Kidney (tissue), 14 donors: Measurements from ENCODE around the gene KIF25. TPM values are rescaled to one million over a fixed set of nuclear protein-coding genes. Genes with fewer than 3 reads are reported as not detected.

Experiments used
- DNase-seq, 5 donors: peaks; one replicate each; pipeline ENCODE4 v3.0.0-alpha.2; 2013 to 2020
- FAIRE-seq: peaks from 2 replicates; lab custom pipeline; 2012; peaks lifted over from hg19 to GRCh38; lab: Jason Lieb, UNC
- H3K27ac ChIP-seq, 2 donors: one replicate each; pipeline ENCODE4 v1.7.0; 2013; ENCODE audit warnings: low read depth in 2 of 2, low read length in 2 of 2, inconsistent platforms in 1 of 2
- H3K27me3 ChIP-seq: one replicate; pipeline ENCODE4 v1.7.1; 2013; ENCODE audit warnings: low read length, inconsistent platforms; ENCODE audit not compliant: control insufficient read depth, insufficient read depth
- H3K36me3 ChIP-seq, 3 donors: one replicate each; pipeline versions ENCODE4 v1.7.0 to v1.7.1; 2013; ENCODE audit warnings: low read length in 3 of 3, control low read depth in 1 of 3, inconsistent platforms in 1 of 3; ENCODE audit not compliant: insufficient read depth in 3 of 3, control insufficient read depth in 2 of 3
- H3K4me1 ChIP-seq, 3 donors: one replicate each; pipeline versions ENCODE4 v1.7.0 to v1.7.1; 2013; ENCODE audit warnings: low read length in 3 of 3, inconsistent platforms in 1 of 3, low read depth in 1 of 3; ENCODE audit not compliant: control insufficient read depth in 2 of 3, insufficient read depth in 2 of 3
- H3K4me3 ChIP-seq, 3 donors: one replicate each; pipeline versions ENCODE4 v1.7.0 to v1.8.1; 2013; ENCODE audit warnings: low read length in 3 of 3, control low read depth in 1 of 3, inconsistent platforms in 1 of 3
- H3K9ac ChIP-seq, 3 donors: one replicate each; pipeline versions ENCODE4 v1.7.0 to v1.7.1; 2013; ENCODE audit warnings: low read length in 3 of 3, control low read depth in 1 of 3, inconsistent platforms in 1 of 3
- H3K9me3 ChIP-seq, 3 donors: one replicate each; pipeline versions ENCODE4 v1.7.0 to v1.7.1; 2013; ENCODE audit warnings: low read length in 3 of 3, control low read depth in 1 of 3, inconsistent platforms in 1 of 3; ENCODE audit not compliant: control insufficient read depth in 2 of 3, insufficient read depth in 1 of 3
- intact Hi-C: fragments of 100-400 bp; cut with DNase I; formaldehyde crosslinking; loops from one replicate; pipeline ENCODE4 v1.11.1; 2022
- polyA plus RNA-seq: library from polyadenylated mRNA; stranded (reverse); fragments of 350-450 nt; fragmentation: Illumina TruSeq; extraction: RNeasy Lipid Tissue Mini Kit (QIAGEN cat#74804); gene quantifications from one replicate; pipeline ENCODE4 v1.2.3, GENCODE V29; 2014; ENCODE audit warnings: low read depth, low replicate concordance; ENCODE audit not compliant: insufficient read depth
- total RNA-seq: library from RNA; stranded (reverse); fragmentation: NEBNext Ultra II Directional; extraction: Animal tissue kit (Norgen Biotek cat#: 25700); gene quantifications from one replicate; pipeline ENCODE4 v1.2.1, GENCODE V29; 2021
- TF ChIP-seq, protein P1 (sequence below): IDR thresholded peaks from 3 replicates; pipeline ENCODE4 v1.5.1; 2012; ENCODE audit warnings: mild to moderate bottlenecking, moderate library complexity, borderline replicate concordance; ENCODE audit not compliant: insufficient read depth; ENCODE audit errors: extremely low read depth
- donor health status: control.
- donor health status: control.
- donor health status: control.
- donor health status: control.
- donor health status: control.
- donor health status: DM: yes; HTN: yes; CAD: no.
- donor health status: Normal renal cell carcinoma (clear cell type).

KIF25 gene
- total and polyA plus RNA-seq, 2 donors from 2014 or later: not detected

DNA sequence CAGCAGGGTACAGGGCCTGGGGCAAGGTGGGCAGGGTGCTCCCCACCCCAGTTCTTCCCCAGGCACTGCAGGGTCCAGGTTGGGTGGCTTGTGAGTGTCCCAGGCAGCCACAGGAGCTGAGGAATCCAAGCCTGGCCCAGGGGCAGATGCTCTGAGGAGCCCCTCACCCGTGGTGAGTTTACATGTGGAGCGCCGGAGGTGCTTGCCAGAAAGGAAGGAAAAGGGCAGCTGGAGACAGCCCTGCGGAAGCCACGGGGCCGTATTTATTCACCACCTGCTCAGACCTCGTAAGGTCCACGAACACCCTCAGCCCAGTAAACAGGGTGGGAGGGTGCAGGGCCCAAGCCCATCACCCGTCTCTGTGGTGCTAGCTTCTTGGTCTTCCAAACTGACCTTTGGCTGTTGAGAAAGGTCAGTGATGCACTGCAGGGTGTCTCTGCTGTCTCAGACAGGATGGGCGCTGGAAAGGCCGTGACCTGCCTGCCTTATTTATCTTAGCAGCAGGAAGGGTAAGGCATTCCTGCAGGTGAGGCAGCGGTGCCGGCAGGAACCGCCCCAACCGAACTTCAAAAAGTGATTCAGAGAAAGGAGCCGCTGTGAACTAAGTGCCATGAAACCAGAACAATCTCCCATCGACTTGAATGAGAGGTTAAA is 85.5 kb downstream of the KIF25 start:
- TF ChIP-seq, protein P1, sequence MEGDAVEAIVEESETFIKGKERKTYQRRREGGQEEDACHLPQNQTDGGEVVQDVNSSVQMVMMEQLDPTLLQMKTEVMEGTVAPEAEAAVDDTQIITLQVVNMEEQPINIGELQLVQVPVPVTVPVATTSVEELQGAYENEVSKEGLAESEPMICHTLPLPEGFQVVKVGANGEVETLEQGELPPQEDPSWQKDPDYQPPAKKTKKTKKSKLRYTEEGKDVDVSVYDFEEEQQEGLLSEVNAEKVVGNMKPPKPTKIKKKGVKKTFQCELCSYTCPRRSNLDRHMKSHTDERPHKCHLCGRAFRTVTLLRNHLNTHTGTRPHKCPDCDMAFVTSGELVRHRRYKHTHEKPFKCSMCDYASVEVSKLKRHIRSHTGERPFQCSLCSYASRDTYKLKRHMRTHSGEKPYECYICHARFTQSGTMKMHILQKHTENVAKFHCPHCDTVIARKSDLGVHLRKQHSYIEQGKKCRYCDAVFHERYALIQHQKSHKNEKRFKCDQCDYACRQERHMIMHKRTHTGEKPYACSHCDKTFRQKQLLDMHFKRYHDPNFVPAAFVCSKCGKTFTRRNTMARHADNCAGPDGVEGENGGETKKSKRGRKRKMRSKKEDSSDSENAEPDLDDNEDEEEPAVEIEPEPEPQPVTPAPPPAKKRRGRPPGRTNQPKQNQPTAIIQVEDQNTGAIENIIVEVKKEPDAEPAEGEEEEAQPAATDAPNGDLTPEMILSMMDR: no peak

DNA sequence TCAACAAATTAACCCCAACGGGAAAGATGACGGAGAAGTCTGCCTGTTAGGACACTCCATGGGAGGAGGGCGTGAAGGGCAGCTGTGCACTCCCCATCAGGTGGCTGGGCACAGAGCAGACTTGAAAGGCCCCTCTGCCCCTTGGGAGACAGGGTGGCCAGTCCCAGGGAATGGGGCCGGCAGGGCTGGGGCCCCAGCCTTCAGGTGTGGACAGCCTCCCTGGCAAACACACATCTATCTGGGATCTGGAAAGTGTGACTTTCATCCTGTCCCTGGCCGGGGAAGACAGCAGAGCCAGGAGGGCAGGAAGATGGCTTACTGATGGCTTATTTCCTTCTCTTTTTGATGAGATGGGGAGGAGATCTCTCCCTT is 86.0 kb downstream of the KIF25 start:
- Histone ChIP-seq H3K4me3 (no peak overlapping the region), H3K9me3 (no peaks in the 10 kb centered on the region), H3K36me3 (no peaks in the 10 kb centered on the region), H3K27me3 (no peaks in the 10 kb centered on the region), H3K27ac (no peak overlapping the region), H3K4me1 (peaks cover 0 to 26% (median 17%) of the 10 kb centered on the region in 3 donors), H3K9ac (no peak overlapping the region)
- DNase-seq (no peak), FAIRE-seq (no peak)
- TF ChIP-seq, protein P1: no peak
- intact Hi-C loops: no loop called here

More for the DNA sequence above, 85.5 kb downstream of the KIF25 start:
- FAIRE-seq: no peak
- H3K4me1 ChIP-seq: peaks cover 0 to 24% (median 15%) of the 10 kb centered on the region in 3 donors
- H3K27ac ChIP-seq: no peak overlapping the region
- H3K27me3 ChIP-seq: no peaks in the 10 kb centered on the region
- H3K4me3 ChIP-seq: no peak overlapping the region
- DNase-seq: peak in 1 of 5 donors; percentile 59
- H3K9ac ChIP-seq: no peak overlapping the region
- intact Hi-C loops: no loop called here
- H3K36me3 ChIP-seq: no peaks in the 10 kb centered on the region
- H3K9me3 ChIP-seq: no peaks in the 10 kb centered on the region

DNA sequence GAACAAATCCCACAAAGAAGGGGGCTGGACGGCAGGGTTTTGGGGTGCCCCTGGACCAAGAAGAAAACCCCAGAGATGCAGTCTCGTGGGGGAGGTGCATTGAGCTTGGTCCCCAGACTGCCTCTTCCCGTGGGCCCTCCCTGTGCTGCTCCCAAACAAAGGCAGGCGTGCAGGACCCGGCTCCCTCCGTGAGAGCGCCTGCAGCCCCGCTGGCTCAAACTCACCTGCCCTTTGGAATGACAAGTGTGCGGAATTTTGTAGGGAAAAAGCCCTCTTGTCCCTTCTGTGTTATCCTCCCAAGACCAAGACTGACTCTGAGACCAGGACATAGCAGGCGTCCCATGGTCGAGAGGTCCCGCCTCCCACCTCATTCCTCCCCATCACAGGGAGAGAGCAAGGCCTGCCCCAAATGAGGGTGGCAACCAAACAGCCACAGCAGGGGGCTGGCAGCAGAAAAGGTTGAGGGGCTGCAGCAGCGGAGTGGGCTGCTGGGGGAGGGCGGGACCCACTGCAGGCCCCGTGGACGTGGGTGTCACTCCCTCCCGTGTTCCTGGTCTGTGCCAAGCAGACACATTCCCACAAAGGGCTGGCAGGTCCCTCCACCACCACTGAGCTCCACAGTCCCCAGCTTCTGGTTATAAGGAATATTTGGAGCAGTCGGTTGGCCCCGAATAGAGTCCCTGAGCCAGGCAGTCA is 87.1 kb downstream of the KIF25 start:
- Histone ChIP-seq H3K36me3 (no peaks in the 10 kb centered on the region), H3K9ac (no peak overlapping the region), H3K27ac (no peak overlapping the region), H3K9me3 (no peaks in the 10 kb centered on the region), H3K27me3 (no peaks in the 10 kb centered on the region), H3K4me3 (no peak overlapping the region), H3K4me1 (peaks cover 0 to 33% (median 20%) of the 10 kb centered on the region in 3 donors)
- TF ChIP-seq, protein P1: no peak
- DNase-seq: peak in 1 of 5 donors; percentile 59
- intact Hi-C loops: no loop called here
- FAIRE-seq: no peak
